GM18867 (cell line): Measurements from ENCODE around the gene RAB31.
"Not testable (repeated sequence)": the region's sequence is repeated elsewhere in the genome, so short reads cannot be mapped to it uniquely, and the experiment has no call there.

Source experiments
- ATAC-seq: cut with Tn5 transposase; IDR thresholded peaks from one replicate; pipeline ENCODE4 v1.9.1; 2021; ENCODE audit warnings: mild to moderate bottlenecking, moderate library complexity; ENCODE audit not compliant: unreplicated experiment

The RAB31 gene

GRCh38 chr18:9756271-9756932 lies 48.3 kb downstream of the RAB31 start:
- ATAC-seq = no peak

- ATAC-seq = no peak
Measured at GRCh38 chr18:9756933-9757470, 48.9 kb downstream of the RAB31 start.

GRCh38 chr18:9757827-9758621 lies 49.9 kb downstream of the RAB31 start:
- no peak for ATAC-seq

GRCh38 chr18:9758624-9759075 lies 50.5 kb downstream of the RAB31 start:
- no peak for ATAC-seq

- ATAC-seq = no peak
Measured at GRCh38 chr18:9760641-9761040, 52.5 kb downstream of the RAB31 start.

GRCh38 chr18:9762526-9762925 lies 54.4 kb downstream of the RAB31 start:
- ATAC-seq = no peak

GRCh38 chr18:9763157-9763556 lies 55.1 kb downstream of the RAB31 start:
- ATAC-seq = no peak

- no peak for ATAC-seq
Measured at GRCh38 chr18:9764011-9764481, 55.9 kb downstream of the RAB31 start.

GRCh38 chr18:9765501-9765900 lies 57.4 kb downstream of the RAB31 start:
- no peak for ATAC-seq

GRCh38 chr18:9766076-9766481 lies 58.0 kb downstream of the RAB31 start:
- ATAC-seq = no peak

- ATAC-seq = no peak
Measured at GRCh38 chr18:9766740-9767139, 58.6 kb downstream of the RAB31 start.

GRCh38 chr18:9768071-9768691 lies 60.1 kb downstream of the RAB31 start:
- not testable (repeated sequence) for ATAC-seq

- not testable (repeated sequence) for ATAC-seq
Measured at GRCh38 chr18:9770111-9770510, 62.0 kb downstream of the RAB31 start.

GRCh38 chr18:9771261-9771976 lies 63.3 kb downstream of the RAB31 start:
- no peak for ATAC-seq

- no peak for ATAC-seq
Measured at GRCh38 chr18:9771977-9772660, 64.0 kb downstream of the RAB31 start.

- ATAC-seq = no peak
Measured at GRCh38 chr18:9772847-9773677, 65.0 kb downstream of the RAB31 start.

GRCh38 chr18:9774150-9774549 lies 66.0 kb downstream of the RAB31 start:
- no peak for ATAC-seq

- no peak for ATAC-seq
Measured at GRCh38 chr18:9775178-9775577, 67.1 kb downstream of the RAB31 start.

GRCh38 chr18:9779630-9780029 lies 71.5 kb downstream of the RAB31 start:
- ATAC-seq = no peak
